ENCODE results near the gene BCL11B.
A peak's percentile ranks its signal among the peaks of the same experiment; 100 is the strongest.

Gene BCL11B

GRCh38 chr14:99267381-99267780 lies 4.6 kb downstream of the BCL11B start:
- DNase-seq = no peak

- DNase-seq = peak in 1 of 2 experiments; percentile 65
Measured at GRCh38 chr14:99266181-99267178, 5.5 kb downstream of the BCL11B start.

- no peak for DNase-seq
Measured at GRCh38 chr14:99265571-99265970, 6.4 kb downstream of the BCL11B start.

GRCh38 chr14:99264691-99265450 lies 7.1 kb downstream of the BCL11B start:
- DNase-seq = no peak

- DNase-seq = no peak
Measured at GRCh38 chr14:99263564-99264330, 8.2 kb downstream of the BCL11B start.

- DNase-seq = no peak
Measured at GRCh38 chr14:99262977-99263448, 9.0 kb downstream of the BCL11B start.

GRCh38 chr14:99261912-99262787 lies 9.8 kb downstream of the BCL11B start:
- DNase-seq = no peak

- DNase-seq = no peak
Measured at GRCh38 chr14:99260587-99261551, 11.1 kb downstream of the BCL11B start.

GRCh38 chr14:99260116-99260515 lies 11.9 kb downstream of the BCL11B start:
- DNase-seq = no peak

GRCh38 chr14:99258876-99259726 lies 12.9 kb downstream of the BCL11B start:
- DNase-seq = no peak

GRCh38 chr14:99258341-99258861 lies 13.6 kb downstream of the BCL11B start:
- no peak for DNase-seq

- DNase-seq = no peak
Measured at GRCh38 chr14:99257673-99258221, 14.2 kb downstream of the BCL11B start.

GRCh38 chr14:99257122-99257672 lies 14.8 kb downstream of the BCL11B start:
- no peak for DNase-seq

- DNase-seq = no peak
Measured at GRCh38 chr14:99256483-99256874, 15.5 kb downstream of the BCL11B start.

GRCh38 chr14:99255621-99256482 lies 16.1 kb downstream of the BCL11B start:
- no peak for DNase-seq

GRCh38 chr14:99254328-99255009 lies 17.5 kb downstream of the BCL11B start:
- DNase-seq = no peak

- no peak for DNase-seq
Measured at GRCh38 chr14:99253890-99254289, 18.1 kb downstream of the BCL11B start.
